ENCODE measurements around the gene CIDEC.
"Not testable (repeated sequence)": the region's sequence is repeated elsewhere in the genome, so short reads cannot be mapped to it uniquely, and the experiment has no call there.

Gene CIDEC

DNA sequence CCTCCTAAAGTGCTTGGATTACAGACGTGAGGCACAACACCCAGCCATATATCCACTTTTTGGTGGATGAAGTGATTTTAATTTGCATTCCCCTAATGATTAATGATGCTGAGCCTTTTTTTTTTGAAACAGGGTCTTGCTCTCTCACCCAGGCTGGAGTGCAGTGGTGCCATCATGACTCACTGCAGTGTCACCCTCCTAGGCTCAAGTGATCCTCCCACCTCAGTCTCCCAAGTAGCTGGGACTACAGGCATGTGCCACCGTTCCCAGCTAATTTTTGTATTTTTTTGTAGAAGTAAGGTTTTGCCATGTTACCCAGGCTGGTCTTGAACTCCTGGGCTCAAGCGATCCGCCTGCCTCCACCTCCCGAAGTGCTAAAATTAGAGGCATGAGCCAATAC, 8.0 kb downstream of the CIDEC start:
- not testable (repeated sequence) for DNase-seq

DNA sequence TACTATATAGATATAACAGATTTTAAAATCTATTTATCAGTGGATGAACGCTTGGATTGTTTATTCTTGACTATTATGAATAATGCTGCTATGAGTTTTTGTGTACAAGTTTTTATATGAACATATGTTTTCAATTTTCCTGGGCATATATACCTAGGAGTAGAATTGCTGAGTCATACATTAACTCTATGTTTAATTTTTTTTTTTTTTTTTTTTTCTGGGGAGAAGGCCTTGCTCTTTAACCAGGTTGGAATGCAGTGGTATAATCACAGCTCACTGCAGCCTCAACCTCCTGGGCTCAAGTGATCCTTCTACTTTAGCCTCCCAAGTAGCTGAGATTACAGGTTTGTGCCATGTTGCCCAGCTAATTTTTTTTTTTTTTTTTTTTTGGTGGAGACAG, 9.1 kb downstream of the CIDEC start:
- no peak for DNase-seq

DNA sequence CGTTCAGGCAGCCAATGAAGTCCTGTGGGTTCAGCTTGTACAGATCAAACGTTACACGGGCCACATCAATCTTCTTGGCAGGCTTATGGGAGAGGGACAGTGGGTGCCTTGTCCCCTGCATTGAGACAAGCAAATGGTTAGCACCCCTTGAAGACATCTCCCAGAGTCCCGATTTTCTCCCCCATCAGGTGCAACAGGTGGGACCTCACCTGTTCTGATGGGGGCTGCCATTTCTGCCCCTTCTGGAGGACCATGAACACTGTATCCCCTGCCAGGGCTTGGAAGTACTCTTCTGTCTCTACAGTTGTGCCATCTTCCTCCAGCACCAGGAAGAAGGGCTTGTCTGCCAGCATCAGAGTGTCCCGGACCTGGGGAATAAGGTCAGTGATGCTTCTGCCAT, 10.1 kb downstream of the CIDEC start:
- DNase-seq = no peak

- DNase-seq = no peak
Measured at GRCh38 chr3:9867106-9867505, 12.9 kb downstream of the CIDEC start.

- DNase-seq = no peak
Measured at GRCh38 chr3:9866639-9867038, 13.4 kb downstream of the CIDEC start.

- not testable (repeated sequence) for DNase-seq
Measured at GRCh38 chr3:9865125-9865637, 14.9 kb downstream of the CIDEC start.

- no peak for DNase-seq
Measured at GRCh38 chr3:9864200-9864927, 15.7 kb downstream of the CIDEC start.

- DNase-seq = no peak
Measured at GRCh38 chr3:9863058-9863772, 16.8 kb downstream of the CIDEC start.

GRCh38 chr3:9862391-9863057, 17.5 kb downstream of the CIDEC start:
- no peak for DNase-seq

DNA sequence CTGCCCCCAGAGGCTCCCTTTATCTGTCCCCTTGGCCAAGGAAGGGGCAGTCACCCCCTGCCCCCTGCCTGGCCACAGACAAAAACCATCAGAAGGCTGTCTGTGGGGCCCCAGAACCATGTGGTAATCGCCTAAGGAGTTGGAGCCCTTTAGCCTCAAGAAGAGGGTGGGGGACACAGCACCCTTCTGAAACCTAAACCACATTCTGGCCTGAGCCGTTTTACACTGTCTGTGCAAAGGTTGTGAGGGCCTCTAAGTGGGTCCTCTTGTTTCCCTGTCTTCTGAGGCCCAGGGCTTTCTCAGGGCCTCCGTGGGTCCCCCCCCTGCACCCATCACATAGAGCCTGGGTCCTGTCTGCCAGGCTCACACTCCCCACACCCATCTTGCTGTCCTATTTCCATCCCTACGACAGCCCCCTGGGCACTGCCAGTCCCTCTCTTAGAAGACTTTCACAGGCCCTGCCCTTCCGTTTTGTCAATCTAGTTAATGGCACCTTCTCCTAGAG, 18.4 kb downstream of the CIDEC start:
- no peak for DNase-seq

- DNase-seq = no peak
Measured at GRCh38 chr3:9861201-9861600, 18.9 kb downstream of the CIDEC start.

DNA sequence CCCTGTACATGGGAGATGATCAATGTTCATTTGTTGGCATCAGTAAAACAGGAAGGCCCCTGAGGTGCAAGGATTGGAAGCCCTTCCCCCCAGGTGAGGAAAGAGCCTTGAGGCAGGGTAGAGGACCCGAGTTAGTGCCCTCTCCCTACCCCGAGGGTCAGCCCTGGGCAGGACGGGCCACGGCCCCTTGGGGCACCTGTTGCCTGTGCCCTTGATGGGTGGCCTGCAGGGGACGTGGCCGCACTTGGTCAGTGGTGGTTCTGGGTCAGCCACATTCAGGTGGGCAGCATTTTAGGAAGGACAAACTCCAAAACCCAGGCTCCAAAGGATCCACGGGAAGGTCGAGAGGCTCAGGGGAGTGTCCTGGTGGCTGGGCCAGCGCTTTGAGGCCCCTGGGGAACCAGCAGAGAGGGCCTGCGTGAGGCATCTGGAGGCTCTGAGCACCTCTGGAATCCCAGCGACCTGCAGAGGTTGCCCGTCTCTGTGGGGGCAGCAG, 20.5 kb downstream of the CIDEC start:
- no peak for DNase-seq

DNA sequence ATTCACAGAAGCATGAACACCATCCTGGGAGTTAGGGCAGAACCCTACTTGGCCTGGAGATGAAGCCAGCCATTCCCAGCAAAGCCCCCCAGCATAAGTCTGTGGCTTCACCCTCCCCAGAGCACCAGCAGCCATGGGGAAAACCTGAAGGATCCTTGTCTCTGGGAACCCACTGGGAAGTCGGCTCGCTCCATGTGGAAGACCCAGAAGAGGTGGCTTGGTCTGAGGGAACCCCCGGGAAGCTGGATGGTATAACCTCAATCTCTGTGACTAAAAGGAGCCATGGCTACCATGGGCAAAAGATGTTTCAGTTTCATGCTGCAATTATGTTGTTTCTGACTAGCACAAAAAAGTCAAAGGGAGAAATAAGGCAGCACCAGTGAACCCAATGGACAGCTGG, 24.5 kb downstream of the CIDEC start:
- DNase-seq = no peak

DNA sequence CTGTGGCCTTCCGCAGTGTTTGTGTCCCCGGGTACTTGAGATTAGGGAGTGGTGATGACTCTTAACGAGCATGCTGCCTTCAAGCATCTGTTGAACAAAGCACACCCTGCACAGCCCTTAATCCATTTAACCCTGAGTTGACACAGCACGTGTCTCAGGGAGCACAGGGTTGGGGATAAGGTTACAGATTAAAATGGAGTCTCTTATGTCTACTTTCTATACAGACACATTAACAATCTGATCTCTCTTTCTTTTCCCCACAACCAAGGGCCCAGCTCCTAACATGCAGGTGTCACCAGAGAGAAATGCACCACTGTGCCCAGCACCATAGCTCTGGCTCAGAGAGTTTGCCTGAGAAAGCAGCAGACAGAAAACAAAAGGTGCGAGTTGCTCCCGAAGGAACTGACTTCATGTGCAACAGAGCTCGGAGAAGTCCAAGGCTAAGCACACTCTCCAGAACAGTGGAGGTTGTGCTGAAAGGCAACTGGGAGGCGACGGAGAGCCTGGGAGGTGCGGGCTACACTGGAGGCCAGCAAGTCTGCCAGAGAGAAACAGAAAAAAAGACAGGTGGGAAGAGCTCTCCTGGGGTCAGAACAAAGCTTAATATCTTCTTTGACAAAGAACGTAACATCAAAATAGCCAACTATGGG, 25.6 kb downstream of the CIDEC start:
- not testable (repeated sequence) for DNase-seq

- no peak for DNase-seq
Measured at GRCh38 chr3:9852528-9852927, 27.5 kb downstream of the CIDEC start.

DNA sequence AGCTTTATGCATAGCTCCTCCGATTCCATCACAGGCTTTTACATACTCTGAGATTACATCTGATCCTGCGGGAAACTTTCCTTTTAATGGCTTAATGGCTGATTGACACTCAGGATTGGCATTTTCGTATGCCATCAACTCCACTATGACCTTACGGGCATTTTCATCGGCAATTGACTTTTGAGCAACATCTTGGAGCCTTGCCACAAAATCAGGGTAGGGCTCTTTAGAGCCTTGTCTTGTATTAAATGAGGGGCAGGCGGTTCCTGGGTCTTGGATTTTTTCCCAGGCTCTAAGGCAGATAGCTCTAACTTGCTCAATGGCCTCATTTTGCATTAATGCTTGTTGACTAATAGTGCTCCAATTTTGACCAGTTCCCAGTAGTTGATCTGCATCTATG, 28.1 kb downstream of the CIDEC start:
- not testable (repeated sequence) for DNase-seq

DNA sequence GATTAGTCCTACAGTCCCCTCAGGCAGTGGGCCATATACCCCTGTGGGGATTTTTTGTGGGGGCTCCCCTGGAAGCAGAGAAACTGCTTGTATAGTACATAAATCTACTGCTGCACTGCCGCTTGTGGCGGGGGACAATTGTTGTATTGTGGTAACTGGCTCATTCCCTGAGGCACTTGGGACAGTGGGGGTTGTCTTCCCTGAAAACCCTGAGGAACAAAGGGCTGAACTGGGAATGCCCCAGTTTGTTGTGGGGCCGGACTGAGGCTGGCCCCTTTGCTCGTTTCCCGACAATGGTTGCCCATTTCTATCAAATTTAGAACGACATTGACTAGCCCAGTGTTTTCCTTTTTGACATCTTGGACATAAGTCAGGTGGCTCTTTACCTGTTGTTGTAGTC, 28.7 kb downstream of the CIDEC start:
- DNase-seq = not testable (repeated sequence)

DNA sequence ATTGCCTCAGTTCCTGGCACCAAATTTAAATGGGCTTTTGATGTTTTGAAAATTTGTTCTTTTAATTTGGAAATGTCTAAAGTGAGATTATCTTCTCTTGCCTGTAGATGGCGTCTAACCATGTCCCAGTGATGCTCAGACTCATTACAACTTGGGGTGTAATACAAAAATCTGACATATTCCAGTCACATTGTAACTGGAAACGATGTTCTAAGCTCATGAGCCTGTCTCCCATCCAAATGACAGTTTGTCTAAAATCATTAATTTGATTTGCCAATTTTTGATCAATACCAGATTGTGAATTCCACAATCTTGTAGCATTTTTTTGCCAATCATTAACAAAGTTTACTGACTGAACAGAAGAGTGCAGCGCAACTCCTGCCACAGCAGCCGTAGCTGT, 31.2 kb downstream of the CIDEC start:
- DNase-seq = not testable (repeated sequence)

- not testable (repeated sequence) for DNase-seq
Measured at GRCh38 chr3:9847870-9848269, 32.2 kb downstream of the CIDEC start.

DNA sequence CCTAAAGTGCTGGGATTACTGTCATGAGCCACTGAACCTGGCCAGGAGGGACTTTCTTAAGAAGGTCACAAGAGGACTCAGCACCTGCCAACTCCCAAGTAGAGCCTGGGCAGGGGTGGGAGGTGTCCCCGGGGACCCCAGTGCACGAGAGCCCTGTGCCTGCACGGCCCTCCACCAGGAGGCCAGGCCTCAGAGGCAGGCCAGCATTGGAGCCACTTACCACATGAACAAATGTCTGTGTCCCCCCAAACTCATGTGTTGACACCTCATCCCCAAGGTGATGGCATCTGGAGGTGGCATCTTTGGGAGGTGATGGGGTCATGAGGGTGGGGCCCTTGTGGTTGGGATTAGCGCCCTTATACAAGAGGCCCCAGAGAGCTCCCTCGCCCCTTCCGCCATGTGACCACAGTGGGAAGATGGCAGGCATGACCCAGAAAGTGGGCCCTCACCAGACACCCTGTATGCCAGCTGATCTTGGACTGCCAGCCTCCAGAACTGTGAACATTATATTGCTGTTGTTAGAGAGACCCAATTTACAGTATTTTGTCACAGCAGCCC, 33.0 kb downstream of the CIDEC start:
- DNase-seq = no peak

DNA sequence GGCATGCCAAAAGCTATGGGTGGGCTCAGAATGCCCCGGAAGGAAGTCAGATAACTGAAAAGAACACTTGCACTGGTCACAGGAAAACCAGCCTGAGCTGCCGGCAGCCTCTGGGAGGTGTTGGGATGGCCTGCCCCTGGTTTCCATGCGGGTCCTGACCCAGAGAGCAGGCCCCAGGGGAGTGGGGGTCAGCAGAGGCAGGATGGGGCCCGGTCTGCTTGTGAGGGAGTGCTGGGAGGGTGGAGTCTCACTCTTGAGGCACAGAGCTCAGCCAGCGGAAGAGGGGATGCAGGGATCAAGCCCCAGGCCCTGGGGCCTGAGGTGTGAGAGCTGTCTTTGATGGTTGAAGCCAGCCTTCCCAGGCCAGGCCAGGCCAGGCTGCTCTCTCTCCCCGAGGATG, 33.8 kb downstream of the CIDEC start:
- no peak for DNase-seq

GRCh38 chr3:9843715-9844438, 36.2 kb downstream of the CIDEC start, which contains the start of gene RPUSD3:
RPUSD3 (minus strand) TSS chr3:9844008; CDS start chr3:9843990, 18 bp downstream.
- DNase-seq = no peak
